ENCODE data around the gene SLC22A5. TPM values are rescaled to one million over a fixed set of nuclear protein-coding genes. Genes with fewer than 3 reads are reported as not detected.

Gene SLC22A5
- total and polyA plus RNA-seq, 2 of the 8 experiments (the other 6 are each of a cell fraction or from before 2014, with no cell fraction given): 4.0 to 9.0 TPM

GRCh38 chr5:132391247-132391646 is 21.7 kb downstream of the SLC22A5 start:
- Histone ChIP-seq H4K8ac (ENCODE audit: extremely low read depth, insufficient read depth, low read length) (no peak overlapping the region), H4K5ac (ENCODE audit: insufficient read length, low read depth, low read length) (no peak overlapping the region), H3K4me1 (replicated peaks in 1 of 4; ENCODE audit: control insufficient read depth in 3 of 4, insufficient read depth in 4 of 4, low read length in 3 of 4) (peaks cover 0 to 9% (median 3%) of the 10 kb centered on the region in 4 experiments; a peak in 4 of 7 replicates), H3K9me3 (ENCODE audit: insufficient read depth in 2 of 2, low read depth in 1 of 2, low read length in 1 of 2) (no peaks in the 10 kb centered on the region), H2BK12ac (ENCODE audit: low read depth, low read length) (no peak overlapping the region), H3K4me2 (ENCODE audit: insufficient read depth in 1 of 2, low read depth in 2 of 2, low read length in 2 of 2) (no peak overlapping the region), H3K23me2 (ENCODE audit: low read depth, low read length) (no peaks in the 10 kb centered on the region), H3K79me1 (ENCODE audit: low read depth, low read length) (no peaks in the 10 kb centered on the region), H3K18ac (ENCODE audit: extremely low read depth, low read length) (no peak overlapping the region), H4K20me1 (replicated peaks in 1 of 2; ENCODE audit: control insufficient read depth in 1 of 2, insufficient read depth in 2 of 2, low read length in 2 of 2) (no peaks in the 10 kb centered on the region), H3K9ac (replicated peaks in 1 of 4; ENCODE audit: extremely low read depth in 1 of 4, low read depth in 3 of 4, low read length in 3 of 4) (no peak overlapping the region), H2AFZ (ENCODE audit: low read length) (no peak overlapping the region), H2BK15ac (ENCODE audit: low read length) (no peak overlapping the region), H3K4me3 (ENCODE audit: extremely low read depth in 1 of 4, insufficient read depth in 2 of 4, low read depth in 3 of 4, low read length in 4 of 4) (no peak overlapping the region), H2BK20ac (ENCODE audit: low read length) (no peak overlapping the region), H3K4ac (replicated peaks; ENCODE audit: insufficient read length, low read depth, low read length) (no peak overlapping the region), H3K27ac (ENCODE audit: low read depth, low read length) (no peak overlapping the region), H3K79me2 (ENCODE audit: control insufficient read depth in 1 of 2, insufficient read depth in 2 of 2, low read length in 2 of 2) (no peaks in the 10 kb centered on the region), H3K56ac (replicated peaks; ENCODE audit: insufficient read length, low read depth, low read length) (no peak overlapping the region), H2BK5ac (ENCODE audit: low read depth, low read length) (no peak overlapping the region), H2BK120ac (replicated peaks; ENCODE audit: low read depth, low read length) (no peak overlapping the region), H3K14ac (ENCODE audit: insufficient read length) (no peak overlapping the region), H3K23ac (ENCODE audit: insufficient read length) (no peak overlapping the region), H3K27me3 (replicated peaks in 1 of 4; ENCODE audit: control insufficient read depth in 3 of 4, extremely low read depth in 1 of 4, insufficient read depth in 3 of 4, low read length in 3 of 4) (no peaks in the 10 kb centered on the region), H2AK5ac (ENCODE audit: low read depth, low read length) (no peak overlapping the region), H4K91ac (replicated peaks; ENCODE audit: insufficient read length, low read length) (no peak overlapping the region), H3K36me3 (ENCODE audit: control insufficient read depth in 2 of 4, insufficient read depth in 4 of 4, low read length in 3 of 4) (no peaks in the 10 kb centered on the region)
- POLR2A ChIA-PET (ENCODE audit: partially characterized antibody): no interaction called here
- CTCF ChIA-PET (ENCODE audit: partially characterized antibody): interaction anchor here (1.1 to 16.4 kb wide), 3 partner anchors 106 to 136 kb away, joined by 3 to 353 read pairs (median 11); partner anchors contain the start of gene IRF1
- 80% methylated on average over 5 of the region's 5 CpGs; no CpG with 5 or more reads in 1 of the 2 experiments for WGBS, 2 experiments (ENCODE audit: extremely low coverage in 1 of 2, insufficient coverage in 1 of 2, insufficient read length in 1 of 2, insufficient replicate concordance in 2 of 2, low coverage in 1 of 2, low lambda C conversion rate in 2 of 2, missing lambda C conversion rate in 1 of 2)
- FAIRE-seq: no peak
- no peak for DNase-seq (ENCODE audit: low read depth in 1 of 2, low spot score in 2 of 2)

Data from H1 (cell line).